Hematopoietic multipotent progenitor cell treated with erythropoietin and hydrocortisone succinate and interleukin-3 and kit ligand, for 4 days (in vitro differentiated cells): ENCODE results near the gene CCL25.
"Not testable (repeated sequence)": the region's sequence is repeated elsewhere in the genome, so short reads cannot be mapped to it uniquely, and the experiment has no call there.

Experiments used
- DNase-seq: peaks from one replicate; pipeline ENCODE4 v3.0.0-alpha.2; 2015

Gene CCL25, protein sequence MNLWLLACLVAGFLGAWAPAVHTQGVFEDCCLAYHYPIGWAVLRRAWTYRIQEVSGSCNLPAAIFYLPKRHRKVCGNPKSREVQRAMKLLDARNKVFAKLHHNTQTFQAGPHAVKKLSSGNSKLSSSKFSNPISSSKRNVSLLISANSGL

DNA sequence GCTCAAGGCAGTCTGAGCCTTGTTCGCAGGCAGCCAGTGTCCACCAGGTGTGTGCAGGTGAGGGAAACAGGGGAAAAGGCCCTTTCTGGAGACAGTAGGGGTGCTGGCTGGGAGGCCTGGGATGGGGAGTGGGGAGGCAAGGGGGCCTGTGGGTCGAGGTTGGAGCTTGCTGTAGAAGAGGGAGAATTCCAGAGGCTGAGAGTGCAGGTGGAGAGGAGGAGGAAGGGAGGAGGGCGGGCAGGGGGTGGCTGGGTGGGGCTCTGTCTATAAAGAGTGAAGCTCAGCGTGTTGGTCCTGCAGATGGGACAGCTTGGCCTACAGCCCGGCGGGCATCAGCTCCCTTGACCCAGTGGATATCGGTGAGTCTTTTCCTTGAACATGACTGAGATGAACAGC is at the start of gene CCL25:
Gene CCL25 (plus strand): TSS at position 297 of the 396 bp plus-strand sequence. CDS start 290 bp downstream, outside the sequence.
- no peak for DNase-seq

DNA sequence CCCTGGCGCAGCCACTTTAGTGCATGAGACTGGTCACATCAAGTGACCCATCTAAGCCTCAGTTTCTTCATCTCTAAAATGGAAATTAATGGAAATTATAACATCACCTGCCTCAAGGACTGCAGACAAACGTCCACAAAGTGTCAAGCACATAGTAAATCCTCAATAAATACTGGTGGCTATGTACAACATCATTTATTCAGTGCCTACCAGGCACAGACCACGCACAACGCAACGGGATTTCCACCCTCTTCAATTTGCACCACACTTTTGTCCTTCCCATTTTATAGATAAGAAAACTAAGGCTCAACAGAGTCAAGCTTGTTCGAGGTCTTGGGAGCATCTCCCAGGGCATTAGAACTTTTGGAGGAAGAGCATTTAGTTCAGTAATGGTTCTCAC is 48.6 kb upstream of the CCL25 start:
- DNase-seq, result no peak

DNA sequence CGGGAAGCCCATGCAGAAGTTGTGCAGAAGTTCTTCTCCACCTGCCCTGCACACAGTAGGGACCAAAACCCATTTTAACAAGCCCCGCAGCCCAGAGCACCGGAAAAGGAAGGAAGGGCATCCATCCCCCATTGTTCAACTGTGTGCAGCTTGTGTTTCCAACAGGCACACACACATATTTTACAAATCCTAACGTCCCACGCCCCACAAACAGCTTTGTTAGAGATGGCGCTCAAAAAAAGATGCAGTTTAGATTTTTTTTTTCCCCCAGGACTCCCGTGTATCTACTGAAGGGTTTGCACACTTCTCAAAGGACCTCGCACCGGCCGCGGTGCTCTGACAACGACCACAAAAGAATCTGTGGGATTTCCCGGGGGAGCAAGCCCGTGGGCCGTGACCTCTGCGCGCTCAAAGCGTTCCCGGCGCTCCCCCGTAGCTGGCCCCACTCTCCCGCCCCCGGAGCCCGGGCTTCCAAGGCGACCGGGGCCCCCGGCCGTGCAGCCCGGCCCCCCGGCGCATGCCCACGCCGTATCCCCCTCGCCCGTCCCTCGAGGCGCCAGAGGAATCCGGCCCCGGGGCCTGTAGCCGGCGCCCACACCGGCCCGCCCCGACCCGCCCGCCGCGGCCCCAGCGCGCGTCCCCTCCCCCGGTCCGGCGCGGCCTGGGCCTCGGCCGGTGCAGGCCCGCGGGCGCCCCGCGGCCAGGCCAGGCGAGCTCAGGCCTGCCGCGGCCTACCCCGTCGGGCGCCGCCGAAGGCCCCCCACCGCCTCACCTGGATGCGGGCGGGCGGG is 47.6 kb upstream of the CCL25 start:
- peak; percentile 57 for DNase-seq

DNA sequence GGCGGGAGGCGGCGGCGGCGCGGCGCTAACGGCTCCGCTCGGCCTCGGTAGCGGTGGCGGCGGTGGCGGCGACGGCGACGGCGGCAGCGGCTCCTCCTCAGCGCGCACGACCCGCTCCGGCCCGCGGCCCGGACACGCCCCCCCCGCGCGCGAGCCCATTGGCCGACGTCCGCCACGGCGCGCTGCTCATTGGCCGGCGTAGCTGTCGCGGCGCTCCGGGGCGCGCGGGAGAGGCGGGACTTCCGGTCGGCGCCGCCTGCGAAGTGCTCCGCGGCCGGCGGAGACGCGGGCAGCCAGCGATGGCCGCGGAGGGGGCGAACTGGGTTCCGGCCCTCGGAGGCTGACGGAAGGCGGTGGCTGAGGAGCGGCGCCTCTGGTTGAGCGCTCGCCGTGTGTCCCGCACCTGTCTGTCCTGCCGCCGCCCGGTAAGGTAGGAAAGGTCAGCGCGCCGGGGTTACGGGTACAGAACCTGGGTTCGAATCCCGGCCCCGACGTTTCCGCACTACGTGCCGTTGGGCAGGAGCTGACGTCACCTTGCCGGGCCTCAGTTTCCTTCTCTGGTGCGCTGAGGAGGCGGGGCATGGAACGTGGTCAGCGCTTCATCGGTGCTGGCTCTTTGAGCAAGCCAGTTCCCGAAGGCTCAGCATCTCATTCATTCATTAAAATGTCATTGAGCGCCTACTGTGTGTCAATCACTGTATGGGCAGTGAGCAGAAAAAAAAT is 46.9 kb upstream of the CCL25 start, which contains the start of gene ELAVL1:
Gene ELAVL1 (minus strand): TSS at position 108 of the 723 bp plus-strand sequence. CDS start 13,826 bp downstream, outside the sequence.
- DNase-seq, result peak; percentile 95

DNA sequence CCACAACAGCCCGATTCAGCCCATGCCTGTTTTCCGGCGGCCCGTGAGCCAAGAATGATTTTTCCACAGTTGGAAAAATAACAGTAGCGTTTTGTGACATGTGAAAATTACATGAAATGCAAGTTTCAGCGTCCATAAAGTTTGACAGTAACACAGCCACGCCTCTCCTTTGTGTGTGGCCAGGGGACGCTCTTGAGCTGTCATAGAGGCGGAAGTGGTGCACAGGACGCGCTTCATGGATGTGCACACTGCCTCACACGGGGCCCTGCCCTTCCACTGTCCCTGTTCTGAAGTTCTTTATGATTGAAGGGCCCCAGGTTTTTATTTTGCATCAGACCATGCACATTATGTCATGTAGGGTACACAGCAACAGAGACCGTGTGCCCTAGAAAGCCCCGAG is 34.8 kb upstream of the CCL25 start:
- DNase-seq, result peak; percentile 90

DNA sequence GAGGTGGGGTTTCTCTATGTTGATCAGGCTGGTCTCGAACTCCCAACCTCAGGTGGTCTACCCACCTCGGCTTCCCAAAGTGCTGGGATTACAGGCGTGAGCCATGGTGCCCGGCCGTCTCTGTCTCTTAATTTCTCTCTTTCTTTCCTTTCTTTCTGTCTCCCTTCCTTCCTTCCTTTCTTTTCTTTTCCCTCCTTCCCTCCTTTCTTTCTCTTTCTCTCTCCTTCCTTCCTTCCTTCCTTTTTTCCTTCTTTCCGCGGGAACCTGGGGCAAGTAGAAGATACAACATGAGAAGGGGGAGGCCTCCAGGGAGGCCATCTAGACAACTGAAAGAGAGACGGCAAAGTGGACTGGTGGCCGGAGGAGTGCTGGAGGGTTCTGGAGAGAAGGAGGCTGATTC is 31.9 kb upstream of the CCL25 start:
- DNase-seq, result no peak

DNA sequence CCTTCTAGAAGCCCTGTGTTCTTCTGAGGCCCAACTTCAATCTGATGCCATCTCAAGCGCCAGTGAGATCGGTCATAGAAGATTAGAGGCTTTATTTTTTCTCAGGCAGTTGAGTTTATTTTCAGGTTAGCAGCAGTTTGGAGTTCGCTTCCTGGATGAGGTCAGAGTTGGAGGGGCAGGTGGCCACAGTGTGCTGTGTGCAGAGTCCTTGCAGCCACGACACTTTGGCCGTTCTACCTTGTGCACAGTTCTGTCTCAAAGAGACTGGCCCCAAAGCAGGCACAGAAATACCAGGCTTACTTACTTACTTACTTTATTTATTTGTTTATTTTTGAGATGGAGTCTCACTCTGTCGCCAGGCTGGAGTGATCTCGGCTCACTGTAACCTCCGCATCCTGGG is 31.2 kb upstream of the CCL25 start:
- DNase-seq, result no peak

DNA sequence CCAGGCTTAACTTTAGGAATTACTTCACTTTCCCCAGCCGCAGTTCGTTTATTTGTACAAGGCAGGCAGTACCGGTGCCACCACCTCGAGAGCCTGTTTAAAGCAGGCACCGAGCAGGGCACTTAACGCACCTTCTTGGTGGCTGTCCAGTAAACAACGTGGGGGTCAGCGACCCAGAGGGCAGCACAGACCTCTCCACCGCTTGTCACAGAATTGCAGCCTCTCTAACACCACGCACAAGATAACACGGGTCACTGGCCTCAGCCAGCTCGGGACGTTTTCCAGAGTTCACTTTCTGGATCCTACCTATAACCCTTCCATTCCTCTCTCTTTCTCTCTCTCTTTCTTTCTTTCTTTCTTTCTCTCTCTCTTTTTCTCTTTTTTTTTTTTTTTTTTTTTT is 30.3 kb upstream of the CCL25 start:
- DNase-seq, result no peak

DNA sequence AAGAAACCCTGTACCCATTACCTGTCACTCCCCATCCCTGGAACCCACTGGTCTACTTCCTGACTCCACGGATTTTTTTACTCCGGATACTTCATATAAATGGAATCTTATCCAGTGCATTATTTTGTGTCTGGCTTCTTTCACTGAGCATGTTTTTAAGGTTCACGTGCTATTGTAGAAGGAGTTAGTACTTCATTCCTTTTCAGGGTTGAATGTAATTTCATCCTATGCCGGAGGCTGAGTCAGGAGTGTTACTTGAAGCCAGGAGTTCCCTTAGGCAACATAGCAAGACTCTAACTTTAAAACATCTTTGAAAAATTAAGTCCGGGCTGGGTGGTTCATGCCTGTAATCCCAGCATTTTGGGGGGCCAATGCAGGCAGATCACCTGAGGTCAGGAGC is 29.2 kb upstream of the CCL25 start:
- no peak for DNase-seq

DNA sequence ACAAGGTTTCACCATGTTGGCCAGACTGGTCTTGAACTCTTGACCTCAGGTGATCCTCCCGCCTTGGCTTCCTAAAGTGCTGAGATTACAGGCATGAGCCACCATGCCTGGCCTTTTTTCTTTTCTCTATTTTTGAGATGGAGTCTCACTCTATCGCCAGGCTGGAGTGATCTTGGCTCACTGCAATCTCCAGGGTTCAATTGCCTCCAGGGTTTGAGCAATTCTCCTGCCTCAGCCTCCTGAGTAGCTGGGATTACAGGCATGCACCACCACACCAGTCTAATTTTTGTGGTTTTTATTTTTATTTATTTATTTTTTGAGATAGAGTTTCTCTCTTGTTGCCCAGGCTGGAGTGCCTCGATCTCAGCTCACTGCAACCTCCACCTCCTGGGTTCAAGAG is 28.3 kb upstream of the CCL25 start:
- not testable (repeated sequence) for DNase-seq

DNA sequence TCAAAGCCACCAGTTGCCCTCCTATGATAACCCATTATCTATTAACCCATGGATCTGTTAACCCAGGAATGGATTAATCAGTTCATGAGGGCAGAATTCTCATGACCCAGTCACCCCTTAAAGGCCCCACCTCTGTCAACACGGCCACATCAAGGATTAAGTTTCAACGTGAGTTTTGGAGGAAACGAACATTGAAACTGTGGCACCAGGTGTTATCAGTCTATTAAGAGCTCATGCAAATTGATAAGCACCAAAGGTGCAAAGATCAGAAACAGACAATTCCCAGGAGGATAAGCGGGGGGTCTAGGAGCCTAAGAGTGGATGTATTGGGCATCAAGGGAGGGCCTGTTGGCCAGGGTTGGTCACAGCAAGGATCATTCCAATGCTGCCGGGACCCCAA is 27.2 kb upstream of the CCL25 start:
- DNase-seq, result no peak

DNA sequence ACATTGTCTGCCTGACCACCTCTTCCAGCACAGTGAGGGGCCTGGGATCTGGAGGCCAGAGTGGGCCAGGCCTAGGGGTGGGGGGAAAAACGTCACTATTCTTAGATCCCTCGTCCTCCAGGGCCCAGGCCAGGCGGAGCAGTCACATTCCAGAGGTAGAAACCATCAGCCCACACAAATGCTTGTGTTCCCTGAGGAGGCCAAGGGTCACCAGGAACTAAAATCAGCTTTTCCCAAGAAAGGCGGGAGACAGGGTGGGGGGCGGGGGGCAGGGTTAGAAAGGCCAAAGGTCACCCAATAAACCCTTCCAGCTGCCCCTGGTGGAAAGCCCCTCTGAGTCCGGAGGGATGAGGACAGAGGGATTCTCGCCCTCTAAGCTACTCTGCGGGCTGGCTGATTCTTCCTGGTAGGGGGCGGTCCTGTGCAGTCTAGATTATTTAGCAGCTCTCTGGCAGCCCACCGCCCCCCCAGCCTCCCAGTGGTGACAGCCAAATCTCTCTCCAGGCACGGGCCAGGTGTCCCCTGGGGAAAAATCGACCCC is 23.5 kb upstream of the CCL25 start:
- DNase-seq, result no peak

DNA sequence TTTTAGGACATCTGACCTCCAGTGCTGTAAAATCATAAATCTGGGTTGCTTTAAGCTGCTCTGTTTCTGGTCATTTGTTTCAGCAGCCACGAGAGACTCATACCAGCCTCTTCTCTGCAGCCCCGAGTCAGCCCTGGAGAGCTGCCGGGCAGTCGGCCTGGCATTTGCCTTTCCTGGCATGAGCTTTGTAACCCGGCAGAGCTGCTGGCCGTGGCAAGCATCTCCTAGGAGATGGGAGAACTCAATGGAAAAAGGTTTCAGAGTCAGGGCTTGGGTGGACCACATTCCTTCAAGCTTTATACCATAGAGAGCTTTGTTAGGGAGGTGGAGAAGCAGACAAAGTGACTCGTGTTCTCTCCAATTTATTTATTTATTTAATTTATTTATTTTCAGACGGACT is 21.6 kb upstream of the CCL25 start:
- DNase-seq, result no peak

DNA sequence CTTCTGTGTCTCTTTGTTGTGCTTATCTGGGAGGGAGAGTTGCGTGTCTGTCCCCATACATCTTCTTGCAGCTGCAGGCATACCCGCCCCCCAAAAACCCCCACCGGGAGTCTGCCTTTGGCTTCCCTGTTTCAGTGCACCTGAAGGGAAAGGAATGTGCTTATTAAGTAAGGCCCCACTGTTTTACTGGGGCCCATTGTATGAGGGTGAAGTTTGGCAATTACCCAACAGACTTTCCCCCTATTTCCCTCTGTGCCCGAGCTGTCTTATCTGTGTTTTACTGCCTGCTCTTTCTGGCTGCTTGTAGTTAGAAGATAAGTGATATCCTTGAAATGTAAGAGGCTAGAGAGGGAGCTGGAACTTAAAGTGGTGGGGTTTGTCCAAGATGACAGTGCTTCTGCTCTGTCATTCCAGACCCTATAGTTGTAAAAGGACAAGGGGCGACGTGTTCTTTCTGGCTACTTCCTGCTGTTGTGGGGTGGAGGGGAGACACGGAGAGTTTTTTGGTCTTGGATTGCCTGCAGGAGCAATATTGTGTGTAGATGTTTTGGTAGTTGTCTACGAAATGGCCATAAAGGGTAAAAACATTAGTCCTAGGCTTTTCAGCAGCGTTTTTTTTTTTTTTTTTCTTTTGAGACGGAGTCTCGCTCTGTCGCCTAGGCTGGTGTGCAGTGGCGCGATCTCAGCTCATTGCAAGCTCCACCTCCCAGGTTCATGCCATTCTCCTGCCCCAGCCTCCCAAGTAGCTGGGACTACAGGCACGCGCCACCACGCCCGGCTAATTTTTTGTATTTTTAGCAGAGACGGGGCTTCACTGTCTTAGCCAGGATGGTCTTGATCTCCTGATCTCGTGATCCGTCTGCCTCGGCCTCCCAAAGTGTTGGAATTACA is 19.0 kb upstream of the CCL25 start:
- DNase-seq, result peak; percentile 96

DNA sequence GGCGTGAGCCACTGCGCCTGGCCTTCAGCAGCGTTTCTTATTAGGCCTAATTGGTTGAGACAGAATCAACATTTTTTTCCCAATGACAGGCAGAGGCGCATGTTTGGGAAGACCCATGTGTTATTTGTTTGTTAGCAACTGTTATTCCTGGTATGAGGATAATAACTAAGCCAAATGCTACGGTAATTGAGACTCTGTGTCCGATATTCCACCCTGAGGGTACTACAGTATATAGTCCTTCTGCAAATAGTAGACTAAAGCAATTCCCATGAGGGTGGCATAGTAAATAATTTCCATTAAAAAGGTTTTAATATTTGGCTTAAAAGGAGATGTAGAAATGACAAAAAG is 18.4 kb upstream of the CCL25 start:
- no peak for DNase-seq

DNA sequence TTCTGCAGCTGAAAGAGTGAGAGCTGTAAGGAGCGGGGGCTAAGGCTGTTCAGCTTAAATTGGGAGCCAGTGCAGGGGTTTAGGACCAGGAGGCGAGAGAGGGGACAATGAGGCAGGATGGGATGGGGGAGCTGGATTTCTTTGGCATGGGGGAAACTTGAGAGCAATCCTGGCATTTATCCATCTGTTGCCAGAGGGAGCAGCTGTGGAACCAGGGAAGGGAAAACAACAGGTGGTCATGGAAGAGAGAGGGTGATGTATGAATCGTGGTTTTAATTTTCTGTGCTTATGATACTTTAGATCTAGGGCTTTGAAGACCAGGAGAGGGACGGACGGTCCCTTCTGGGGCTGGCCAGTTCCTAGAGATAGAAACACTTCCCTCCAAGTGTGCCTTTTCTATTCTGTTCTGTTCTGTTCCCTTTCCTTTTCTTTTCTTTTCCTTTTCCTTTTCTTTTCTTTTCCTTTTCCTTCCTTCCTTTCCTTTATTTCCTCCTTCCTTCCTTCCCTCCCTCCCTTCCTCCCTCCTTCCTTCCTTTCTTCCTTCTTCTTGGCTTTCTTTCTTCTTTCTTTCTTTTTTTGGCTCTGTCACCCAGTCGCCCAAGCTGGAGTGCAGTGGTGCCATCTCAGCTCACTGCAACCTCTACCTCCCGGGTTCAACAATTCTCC is 16.0 kb upstream of the CCL25 start:
- no peak for DNase-seq

DNA sequence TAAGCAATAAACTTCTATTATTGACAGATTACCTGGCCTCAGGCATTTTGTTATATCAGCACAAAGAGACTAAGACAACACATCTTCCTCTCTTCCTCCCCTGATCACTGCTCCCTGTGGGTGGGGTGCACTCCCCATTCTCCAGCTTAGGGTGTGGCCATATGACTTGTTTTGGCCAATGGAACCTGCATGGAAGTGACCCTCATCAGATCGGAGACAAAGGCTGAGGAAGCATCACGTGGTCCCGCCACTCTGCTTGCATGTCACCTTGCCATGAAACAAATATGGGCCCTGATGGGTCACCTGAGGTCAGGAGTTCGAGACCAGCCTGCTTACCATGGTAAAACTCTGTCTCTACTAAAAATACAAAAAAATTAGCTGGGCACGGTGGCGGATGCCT is 13.7 kb upstream of the CCL25 start:
- no peak for DNase-seq

DNA sequence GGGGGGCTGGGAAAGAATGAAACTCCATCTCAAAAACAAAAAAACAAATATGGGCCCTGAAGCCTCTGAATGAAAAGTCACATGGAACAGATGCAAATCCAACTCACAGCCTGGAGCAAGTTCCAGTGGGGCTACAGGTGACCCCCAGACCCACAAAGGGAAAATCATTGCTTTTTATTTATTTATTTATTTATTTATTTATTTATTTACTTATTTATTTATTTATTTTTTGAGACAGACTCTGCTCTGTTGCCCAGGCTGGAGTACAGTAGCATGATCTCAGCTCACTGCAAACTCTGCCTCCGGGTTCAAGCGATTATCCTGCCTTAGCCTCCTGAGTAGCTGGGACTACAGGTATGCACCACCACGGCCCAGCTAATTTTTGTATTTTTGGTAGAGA is 13.3 kb upstream of the CCL25 start:
- DNase-seq, result no peak

DNA sequence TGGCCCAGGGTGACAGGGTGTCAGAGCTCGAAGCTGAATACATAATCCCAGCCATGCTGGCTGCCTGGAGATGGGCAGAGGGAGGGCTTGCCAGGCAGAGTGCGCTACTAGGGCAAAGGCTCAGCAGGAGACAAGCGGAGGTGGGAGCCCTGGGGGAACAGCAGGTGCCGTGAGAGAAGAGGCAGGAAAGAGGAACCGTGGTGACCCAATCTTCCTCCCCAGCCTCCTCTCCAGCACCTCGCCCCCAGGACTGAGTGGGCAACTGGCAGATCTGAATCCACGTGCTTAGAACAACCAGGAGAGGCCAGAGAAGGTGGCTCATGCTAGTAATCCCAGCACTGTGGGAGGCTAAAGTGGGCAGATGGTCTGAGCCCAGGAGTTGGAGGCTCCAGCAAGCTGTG is 11.0 kb upstream of the CCL25 start:
- DNase-seq, result peak; percentile 70

DNA sequence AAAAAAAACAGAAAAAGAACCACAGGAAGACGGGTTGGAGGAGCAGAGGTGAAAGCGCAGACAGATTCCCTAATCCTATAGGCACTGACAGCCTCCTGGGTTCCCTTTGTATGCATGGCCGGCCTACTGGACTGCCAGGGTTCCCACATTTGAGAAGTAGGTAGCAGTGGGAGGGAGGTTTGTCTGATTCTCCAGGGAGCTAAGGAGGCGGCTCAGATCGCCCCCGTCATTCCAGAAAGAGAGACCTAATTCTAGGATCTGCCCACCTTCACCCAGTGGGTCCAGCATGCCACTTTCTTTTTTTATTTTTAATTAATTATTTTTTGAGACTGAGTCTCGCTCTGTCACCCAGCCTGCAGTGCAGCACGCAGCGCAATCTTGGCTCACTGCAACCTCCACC is 9.7 kb upstream of the CCL25 start:
- no peak for DNase-seq

DNA sequence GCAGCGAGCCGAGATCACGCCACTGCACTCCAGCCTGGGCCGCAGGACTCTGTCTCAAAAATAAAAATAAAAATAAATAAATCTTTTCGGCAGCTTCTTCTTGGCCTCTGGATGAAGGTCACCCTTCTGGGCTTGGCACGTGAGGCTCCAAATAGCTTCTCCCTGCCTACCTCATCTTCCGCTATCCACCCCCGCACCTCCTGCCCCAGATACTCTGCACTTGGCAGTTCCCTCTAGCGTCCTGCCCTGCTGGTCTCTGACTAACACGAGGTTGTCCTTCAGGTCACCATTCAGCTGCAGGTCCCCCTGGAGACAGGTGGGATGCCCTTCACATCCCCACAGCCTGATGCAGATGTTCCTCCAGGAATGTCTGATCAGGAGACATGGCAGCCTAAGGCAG is 8.5 kb upstream of the CCL25 start:
- no peak for DNase-seq

DNA sequence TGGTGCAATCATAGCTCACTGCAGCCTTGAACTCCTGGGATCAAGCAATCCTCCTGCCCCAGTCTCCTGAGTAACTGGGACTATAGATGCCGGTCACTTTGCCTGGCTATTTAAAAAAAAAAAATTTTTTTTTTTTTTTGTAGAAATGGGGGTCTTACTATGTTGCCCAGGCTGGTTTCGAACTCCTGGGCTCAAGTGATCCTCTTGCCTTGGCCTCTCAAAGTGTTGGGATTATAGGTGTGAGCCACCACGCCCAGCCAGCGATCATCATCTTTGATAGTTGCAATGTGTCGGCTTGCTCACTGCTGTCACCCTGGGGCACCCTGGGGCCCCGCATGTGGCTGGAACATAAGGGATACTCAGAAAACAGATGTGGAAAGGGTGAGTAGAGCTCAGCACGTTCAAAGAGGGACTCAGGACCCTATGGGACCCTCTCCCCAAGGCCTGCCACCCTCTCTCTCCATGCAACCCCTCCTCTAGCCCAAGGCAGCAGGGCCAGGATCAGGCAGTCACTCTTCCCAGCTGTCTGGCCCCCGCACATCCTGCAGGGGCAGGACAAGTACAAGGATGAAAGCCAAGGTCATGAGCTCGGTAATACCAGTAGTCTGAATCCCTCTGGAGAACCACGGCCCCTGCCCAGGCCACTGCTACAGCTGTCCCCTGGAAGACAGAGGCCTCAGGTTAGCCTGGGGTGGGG is 6.5 kb upstream of the CCL25 start:
- DNase-seq, result no peak
